C4-2B (cell line): Measurements from ENCODE around the gene TNNT1.

Source experiments
- CTCF ChIP-seq: fragments of 450-650 bp; conservative IDR thresholded peaks from 2 replicates; pipeline ENCODE4 v1.5.1; 2017; ENCODE audit warnings: mild to moderate bottlenecking
- ZFX ChIP-seq: fragments of 450-650 bp; IDR thresholded peaks from 2 replicates; pipeline ENCODE4 v1.6.1; 2017

GRCh38 chr19:55115446-55116065, 33.5 kb downstream of the TNNT1 start:
- TF ChIP-seq CTCF (no peak), ZFX (no peak)
